ENCODE measurements around the gene KANSL1.

DNA sequence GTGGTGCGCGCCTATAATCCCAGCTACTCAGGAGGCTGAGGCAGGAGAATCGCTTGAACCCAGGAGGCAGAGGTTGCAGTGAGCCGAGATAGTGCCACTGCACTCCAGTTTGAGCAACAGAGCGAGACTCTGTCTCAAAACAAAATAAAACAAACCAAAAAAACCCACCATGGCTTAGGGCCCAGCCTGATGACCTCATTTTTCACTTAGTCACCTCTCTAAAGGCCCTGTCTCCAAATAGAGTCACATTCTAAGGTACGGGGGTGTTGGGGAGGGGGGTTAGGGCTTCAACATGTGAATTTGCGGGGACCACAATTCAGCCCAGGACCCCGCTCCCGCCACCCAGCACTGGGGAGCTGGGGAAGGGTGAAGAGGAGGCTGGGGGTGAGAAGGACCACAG lies 195.6 kb downstream of the KANSL1 start:
- TF ChIP-seq, protein P1, sequence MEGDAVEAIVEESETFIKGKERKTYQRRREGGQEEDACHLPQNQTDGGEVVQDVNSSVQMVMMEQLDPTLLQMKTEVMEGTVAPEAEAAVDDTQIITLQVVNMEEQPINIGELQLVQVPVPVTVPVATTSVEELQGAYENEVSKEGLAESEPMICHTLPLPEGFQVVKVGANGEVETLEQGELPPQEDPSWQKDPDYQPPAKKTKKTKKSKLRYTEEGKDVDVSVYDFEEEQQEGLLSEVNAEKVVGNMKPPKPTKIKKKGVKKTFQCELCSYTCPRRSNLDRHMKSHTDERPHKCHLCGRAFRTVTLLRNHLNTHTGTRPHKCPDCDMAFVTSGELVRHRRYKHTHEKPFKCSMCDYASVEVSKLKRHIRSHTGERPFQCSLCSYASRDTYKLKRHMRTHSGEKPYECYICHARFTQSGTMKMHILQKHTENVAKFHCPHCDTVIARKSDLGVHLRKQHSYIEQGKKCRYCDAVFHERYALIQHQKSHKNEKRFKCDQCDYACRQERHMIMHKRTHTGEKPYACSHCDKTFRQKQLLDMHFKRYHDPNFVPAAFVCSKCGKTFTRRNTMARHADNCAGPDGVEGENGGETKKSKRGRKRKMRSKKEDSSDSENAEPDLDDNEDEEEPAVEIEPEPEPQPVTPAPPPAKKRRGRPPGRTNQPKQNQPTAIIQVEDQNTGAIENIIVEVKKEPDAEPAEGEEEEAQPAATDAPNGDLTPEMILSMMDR (IDR thresholded peaks at IDR 0.05; ENCODE audit: poor library complexity) = no peak
- TF ChIP-seq EZH2phosphoT487 (IDR thresholded peaks at IDR 0.05; ENCODE audit: low read depth, severe bottlenecking, unreplicated experiment) = no peak

Data from hepatocyte (in vitro differentiated cells).